Measurements from ENCODE around the gene GPAT3. TPM values are rescaled to one million over a fixed set of nuclear protein-coding genes. Genes with fewer than 3 reads are reported as not detected.

Gene GPAT3
- polyA plus RNA-seq, 1 experiment = 15.0 TPM

DNA sequence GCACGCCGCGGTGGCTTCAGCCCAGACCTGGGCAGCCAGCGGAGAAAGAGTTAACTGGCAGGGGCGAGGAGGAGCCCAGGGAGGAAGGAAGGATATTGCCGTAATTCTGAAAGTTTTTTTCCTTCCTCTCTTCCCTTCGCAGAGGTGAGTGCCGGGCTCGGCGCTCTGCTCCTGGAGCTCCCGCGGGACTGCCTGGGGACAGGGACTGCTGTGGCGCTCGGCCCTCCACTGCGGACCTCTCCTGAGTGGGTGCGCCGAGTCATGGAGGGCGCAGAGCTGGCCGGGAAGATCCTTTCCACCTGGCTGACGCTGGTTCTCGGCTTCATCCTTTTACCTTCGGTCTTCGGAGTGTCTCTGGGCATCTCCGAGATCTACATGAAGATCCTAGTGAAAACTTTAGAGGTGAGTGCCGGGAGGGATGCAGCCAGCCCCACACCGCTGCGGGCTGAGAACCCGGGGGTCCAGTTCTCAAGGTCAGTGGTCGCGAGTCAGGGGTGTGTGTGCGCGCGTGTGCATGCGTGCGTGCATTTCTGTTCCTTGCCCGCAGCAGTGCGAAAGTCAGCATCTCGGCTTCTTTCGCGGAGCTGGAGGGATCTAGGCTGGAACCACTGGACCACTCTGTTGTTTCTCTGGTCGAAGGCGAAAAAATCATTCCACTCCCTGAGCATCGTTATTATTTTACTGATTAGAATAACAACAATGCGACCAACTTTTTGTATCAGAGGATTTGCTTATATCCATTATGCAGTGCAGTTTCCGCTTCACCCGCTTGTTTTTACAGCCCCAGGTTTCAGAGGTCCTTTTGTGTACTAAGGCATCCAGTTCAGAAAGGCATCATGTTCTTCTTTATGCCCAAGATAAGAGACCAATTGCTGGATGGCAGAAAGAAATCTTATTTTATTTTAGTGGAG lies 709 bp downstream of the GPAT3 start:
- TF ChIP-seq, protein P1, sequence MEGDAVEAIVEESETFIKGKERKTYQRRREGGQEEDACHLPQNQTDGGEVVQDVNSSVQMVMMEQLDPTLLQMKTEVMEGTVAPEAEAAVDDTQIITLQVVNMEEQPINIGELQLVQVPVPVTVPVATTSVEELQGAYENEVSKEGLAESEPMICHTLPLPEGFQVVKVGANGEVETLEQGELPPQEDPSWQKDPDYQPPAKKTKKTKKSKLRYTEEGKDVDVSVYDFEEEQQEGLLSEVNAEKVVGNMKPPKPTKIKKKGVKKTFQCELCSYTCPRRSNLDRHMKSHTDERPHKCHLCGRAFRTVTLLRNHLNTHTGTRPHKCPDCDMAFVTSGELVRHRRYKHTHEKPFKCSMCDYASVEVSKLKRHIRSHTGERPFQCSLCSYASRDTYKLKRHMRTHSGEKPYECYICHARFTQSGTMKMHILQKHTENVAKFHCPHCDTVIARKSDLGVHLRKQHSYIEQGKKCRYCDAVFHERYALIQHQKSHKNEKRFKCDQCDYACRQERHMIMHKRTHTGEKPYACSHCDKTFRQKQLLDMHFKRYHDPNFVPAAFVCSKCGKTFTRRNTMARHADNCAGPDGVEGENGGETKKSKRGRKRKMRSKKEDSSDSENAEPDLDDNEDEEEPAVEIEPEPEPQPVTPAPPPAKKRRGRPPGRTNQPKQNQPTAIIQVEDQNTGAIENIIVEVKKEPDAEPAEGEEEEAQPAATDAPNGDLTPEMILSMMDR (IDR thresholded peaks at IDR 0.05; ENCODE audit: low read depth, low read length) = no peak
- CTCF ChIA-PET = interaction anchor here (1.0 kb wide), 1 partner anchor 45 kb away, joined by 3 read pairs; no protein-coding TSS in a partner anchor
- peak overlapping the region; percentile 89 for H3K4me3 ChIP-seq (ENCODE audit: low read depth, low read length)
- peaks cover 7% of the 10 kb centered on the region for H3K27me3 ChIP-seq (ENCODE audit: control insufficient read depth, insufficient read depth, low read length)
- DNase-seq (ENCODE audit: low read depth, low spot score) = no peak
- POLR2A ChIA-PET = interaction anchor here (1.6 to 2.2 kb wide), 3 partner anchors 9 to 94 kb away, joined by 4 to 21 read pairs (median 6); no protein-coding TSS in a partner anchor
- H3K27ac ChIP-seq (ENCODE audit: low read depth, low read length) = peak overlapping the region; percentile 4
- H3K9me3 ChIP-seq (ENCODE audit: control insufficient read depth, insufficient read depth, low read length) = no peaks in the 10 kb centered on the region; the same call in 1 of the 2 replicates

DNA sequence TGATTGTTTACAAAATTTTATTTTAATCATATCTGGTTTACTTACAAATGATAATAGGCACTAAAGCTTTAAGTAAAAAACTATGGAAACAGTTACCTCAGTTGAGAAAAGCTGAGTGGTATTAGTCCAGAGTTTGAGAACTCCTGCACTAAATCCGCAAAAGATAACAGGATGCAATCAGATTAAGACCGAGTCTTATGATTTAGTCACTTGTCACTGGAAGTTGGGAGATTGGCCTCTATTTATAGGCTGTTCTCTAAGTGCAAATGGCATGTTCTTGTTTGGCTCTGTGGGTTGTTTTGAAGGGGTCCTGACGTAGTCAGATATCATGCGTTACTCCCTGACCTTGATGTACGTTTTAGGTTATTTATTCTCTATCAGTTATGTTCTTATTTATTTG lies 6.3 kb downstream of the GPAT3 start:
- no peaks in the 10 kb centered on the region for H3K9me3 ChIP-seq (ENCODE audit: control insufficient read depth, insufficient read depth, low read length)
- H3K4me3 ChIP-seq (ENCODE audit: low read depth, low read length) = no peak overlapping the region
- TF ChIP-seq, protein P1 (IDR thresholded peaks at IDR 0.05; ENCODE audit: low read depth, low read length) = no peak
- no peak for DNase-seq (ENCODE audit: low read depth, low spot score)
- no peak overlapping the region for H3K27ac ChIP-seq (ENCODE audit: low read depth, low read length)
- ChIA-PET POLR2A (no interaction called here), CTCF (interaction anchor here (0.6 kb wide), 1 partner anchor 59 kb away, joined by 7 read pairs; no protein-coding TSS in a partner anchor)
- no peaks in the 10 kb centered on the region for H3K27me3 ChIP-seq (ENCODE audit: control insufficient read depth, insufficient read depth, low read length)

DNA sequence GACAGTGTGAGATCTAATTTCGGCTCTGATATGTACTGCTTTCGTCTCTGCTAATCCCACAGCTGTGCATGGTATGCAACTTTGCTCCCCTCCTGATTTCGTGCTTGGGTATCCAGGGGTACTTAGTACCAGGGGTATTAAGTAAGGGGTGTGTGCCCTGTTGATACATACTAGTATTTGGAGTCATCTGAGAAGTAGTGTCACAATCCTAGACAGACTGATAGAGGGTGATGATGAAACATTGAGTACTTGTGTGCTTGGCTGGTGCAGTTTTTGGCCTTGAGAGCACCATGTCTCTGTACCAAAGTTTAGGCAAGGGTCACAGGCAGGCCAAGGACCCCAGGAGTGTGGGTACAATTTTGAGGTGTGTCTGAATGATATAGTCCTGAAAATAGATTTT lies 10.9 kb downstream of the GPAT3 start:
- ChIA-PET CTCF (interaction anchor here (0.8 kb wide), 1 partner anchor 37 kb away, joined by 3 read pairs; no protein-coding TSS in a partner anchor), POLR2A (interaction anchor here (2.0 kb wide), 1 partner anchor 11 kb away, joined by 6 read pairs; the partner anchor contains the start of gene GPAT3)
- Histone ChIP-seq H3K9me3 (ENCODE audit: control insufficient read depth, insufficient read depth, low read length) (no peaks in the 10 kb centered on the region), H3K27ac (ENCODE audit: low read depth, low read length) (no peak overlapping the region), H3K27me3 (ENCODE audit: control insufficient read depth, insufficient read depth, low read length) (no peaks in the 10 kb centered on the region), H3K4me3 (ENCODE audit: low read depth, low read length) (no peak overlapping the region)
- TF ChIP-seq, protein P1 (IDR thresholded peaks at IDR 0.05; ENCODE audit: low read depth, low read length) = no peak
- no peak for DNase-seq (ENCODE audit: low read depth, low spot score)

DNA sequence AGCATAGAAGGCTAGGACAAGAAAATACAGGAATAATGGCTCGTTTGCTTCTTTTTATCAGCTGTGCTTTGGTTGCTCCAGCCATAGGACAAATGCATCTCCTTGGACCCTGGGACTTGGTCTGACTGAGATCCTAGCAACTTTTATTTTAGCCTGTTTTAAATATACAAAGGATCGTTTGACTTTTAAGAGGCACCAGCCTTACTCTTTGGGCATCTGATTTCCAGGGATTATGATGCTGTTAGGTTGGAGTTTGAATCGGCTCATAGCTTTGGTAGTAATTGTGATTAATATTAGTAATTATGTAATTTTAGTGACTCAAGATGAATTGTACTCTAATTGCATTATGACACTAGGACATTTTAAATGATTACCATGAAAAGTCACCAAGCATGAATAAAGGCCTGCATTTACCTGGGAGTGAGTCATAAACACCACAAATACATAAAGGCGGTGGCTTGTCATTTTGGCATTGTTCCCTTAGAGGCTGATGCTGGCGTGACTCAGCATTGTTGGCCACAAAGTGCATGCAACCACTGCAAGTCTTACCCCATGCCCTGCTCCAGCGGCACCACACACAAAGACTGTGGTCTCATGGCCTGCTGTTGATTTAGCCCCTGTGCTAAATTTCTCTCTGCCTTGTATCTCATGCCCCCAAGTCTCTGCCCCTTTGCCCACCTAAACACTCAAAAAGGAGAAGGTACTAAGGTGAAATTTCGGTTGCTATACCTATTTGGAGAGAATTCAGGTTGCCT lies 12.4 kb downstream of the GPAT3 start:
- POLR2A ChIA-PET = interaction anchor here (0.7 to 2.0 kb wide), 2 partner anchors 12 to 1173 kb away, joined by 6 read pairs; partner anchors contain the start of gene GPAT3
- Histone ChIP-seq H3K27ac (ENCODE audit: low read depth, low read length) (peak overlapping the region; percentile 67), H3K27me3 (ENCODE audit: control insufficient read depth, insufficient read depth, low read length) (no peaks in the 10 kb centered on the region), H3K9me3 (ENCODE audit: control insufficient read depth, insufficient read depth, low read length) (no peaks in the 10 kb centered on the region), H3K4me3 (ENCODE audit: low read depth, low read length) (no peak overlapping the region)
- CTCF ChIA-PET = interaction anchor here (0.5 kb wide), 1 partner anchor 336 kb away, joined by 3 read pairs; no protein-coding TSS in a partner anchor
- DNase-seq (ENCODE audit: low read depth, low spot score) = peak; percentile 86
- TF ChIP-seq, protein P1 (IDR thresholded peaks at IDR 0.05; ENCODE audit: low read depth, low read length) = no peak

Measured in AG04450 (cell line).